MCF 10A (cell line): ENCODE measurements around the gene PPM1H. TPM values are rescaled to one million over a fixed set of nuclear protein-coding genes. Genes with fewer than 3 reads are reported as not detected.

Experiments used
- BruUV-seq: library from RNA; stranded (reverse); fragments of 400-500 nt; replicated peaks from 2 replicates; lab custom pipeline; 2021; lab: Mats Ljungman, UMichigan
- CTCF ChIA-PET: fragments of 300-600 bp; sonication (Branson Sonifier 250); formaldehyde crosslinking; extraction: SDS; loops from one replicate; lab custom pipeline; 2021; ENCODE audit warnings: antibody characterized with exemption, inconsistent platforms; lab: Yijun Ruan, JAX
- POLR2A ChIA-PET: fragments of 300-600, 350-650 bp; sonication (Branson Sonifier 250); formaldehyde crosslinking; extraction: SDS; loops from one replicate; lab custom pipeline; 2020; ENCODE audit warnings: antibody characterized with exemption, inconsistent platforms; lab: Yijun Ruan, JAX
- DNase-seq: peaks from one replicate; pipeline ENCODE4 v3.0.0-alpha.2; 2018; ENCODE audit not compliant: unreplicated experiment
- H3K27ac Mint-ChIP-seq: one replicate; pipeline ENCODE4 v1.8.0; 2022; ENCODE audit warnings: mild to moderate bottlenecking, low read depth, mixed read lengths; ENCODE audit not compliant: unreplicated experiment
- H3K27me3 Mint-ChIP-seq: one replicate; pipeline ENCODE4 v1.8.0; 2022; ENCODE audit warnings: mixed read lengths; ENCODE audit not compliant: insufficient read depth, unreplicated experiment
- H3K36me3 Mint-ChIP-seq: one replicate; pipeline ENCODE4 v1.8.0; 2022; ENCODE audit warnings: mild to moderate bottlenecking, moderate library complexity, mixed read lengths; ENCODE audit not compliant: insufficient read depth, unreplicated experiment
- H3K4me1 Mint-ChIP-seq: one replicate; pipeline ENCODE4 v1.8.0; 2022; ENCODE audit warnings: mixed read lengths; ENCODE audit not compliant: insufficient read depth, unreplicated experiment
- H3K4me3 Mint-ChIP-seq: one replicate; pipeline ENCODE4 v1.8.0; 2022; ENCODE audit warnings: mild to moderate bottlenecking, moderate library complexity, mixed read lengths; ENCODE audit not compliant: unreplicated experiment
- H3K9me3 Mint-ChIP-seq: one replicate; pipeline ENCODE4 v1.8.0; 2022; ENCODE audit warnings: mixed read lengths; ENCODE audit not compliant: unreplicated experiment
- CTCF ChIP-seq: fragments of 200-600 bp; IDR thresholded peaks from one replicate; pipeline ENCODE4 v1.8.0; 2022; ENCODE audit warnings: antibody characterized with exemption, mild to moderate bottlenecking; ENCODE audit not compliant: unreplicated experiment
- intact Hi-C: fragments of 100-400 bp; cut with micrococcal nuclease; formaldehyde crosslinking; loops from 2 replicates; pipeline ENCODE4 v1.14.1; 2022
- total RNA-seq: library from RNA; stranded (reverse); gene quantifications from 2 replicates; pipeline ENCODE4 v1.2.3, GENCODE V29; 2022

The PPM1H gene
- total RNA-seq, 1 experiment from 2014 or later, result 0.49 TPM

- H3K4me1 Mint-ChIP-seq, result peaks cover 5% of the 10 kb centered on the region
- H3K36me3 Mint-ChIP-seq, result no peaks in the 10 kb centered on the region
- intact Hi-C loops, result no loop called here
- no peak overlapping the region for H3K27ac Mint-ChIP-seq
- H3K4me3 Mint-ChIP-seq, result no peak overlapping the region
- no peak for DNase-seq
- H3K9me3 Mint-ChIP-seq, result no peaks in the 10 kb centered on the region
- H3K27me3 Mint-ChIP-seq, result no peaks in the 10 kb centered on the region
- BruUV-seq, result no TSS peak
- no peak for TF ChIP-seq CTCF
- ChIA-PET CTCF (interaction anchor here (2.3 kb wide), 1 partner anchor 19 kb away, joined by 14 read pairs; no protein-coding TSS in a partner anchor), POLR2A (interaction anchor here (0.7 kb wide), 1 partner anchor 34 kb away, joined by 4 read pairs; no protein-coding TSS in a partner anchor)
Measured at GRCh38 chr12:62832558-62832957, 102.4 kb downstream of the PPM1H start.

- no TSS peak for BruUV-seq
- no peak for DNase-seq
- Mint-ChIP-seq H3K4me3 (no peak overlapping the region), H3K36me3 (no peaks in the 10 kb centered on the region), H3K9me3 (no peaks in the 10 kb centered on the region), H3K27ac (no peak overlapping the region), H3K4me1 (peaks cover 5% of the 10 kb centered on the region), H3K27me3 (no peaks in the 10 kb centered on the region)
- ChIA-PET POLR2A (no interaction called here), CTCF (interaction anchor here (2.3 kb wide), 1 partner anchor 19 kb away, joined by 14 read pairs; no protein-coding TSS in a partner anchor)
- no peak for TF ChIP-seq CTCF
- intact Hi-C loops, result no loop called here
Measured at GRCh38 chr12:62832027-62832426, 102.9 kb downstream of the PPM1H start.

- Mint-ChIP-seq H3K27me3 (no peaks in the 10 kb centered on the region), H3K27ac (no peak overlapping the region), H3K4me3 (no peak overlapping the region), H3K9me3 (no peaks in the 10 kb centered on the region), H3K4me1 (no peaks in the 10 kb centered on the region), H3K36me3 (no peaks in the 10 kb centered on the region)
- ChIA-PET POLR2A (no interaction called here), CTCF (interaction anchor here (1.2 to 1.8 kb wide), 2 partner anchors 14 to 15 kb away, joined by 6 to 7 read pairs; no protein-coding TSS in a partner anchor)
- TF ChIP-seq CTCF, result no peak
- BruUV-seq, result no TSS peak
- DNase-seq, result no peak
- intact Hi-C loops, result no loop called here
Measured at GRCh38 chr12:62827855-62828254, 107.1 kb downstream of the PPM1H start.

- no TSS peak for BruUV-seq
- H3K4me3 Mint-ChIP-seq, result no peak overlapping the region
- ChIA-PET CTCF (interaction anchor here (0.5 to 1.2 kb wide), 2 partner anchors 13 to 242 kb away, joined by 3 to 6 read pairs; no protein-coding TSS in a partner anchor), POLR2A (no interaction called here)
- intact Hi-C loops, result no loop called here
- no peaks in the 10 kb centered on the region for H3K4me1 Mint-ChIP-seq
- no peak for TF ChIP-seq CTCF
- no peaks in the 10 kb centered on the region for H3K27me3 Mint-ChIP-seq
- no peak for DNase-seq
- no peaks in the 10 kb centered on the region for H3K9me3 Mint-ChIP-seq
- no peak overlapping the region for H3K27ac Mint-ChIP-seq
- no peaks in the 10 kb centered on the region for H3K36me3 Mint-ChIP-seq
Measured at GRCh38 chr12:62827042-62827441, 107.9 kb downstream of the PPM1H start.
